GM12878 (cell line): ENCODE measurements around the gene CCDC3. TPM values are rescaled to one million over a fixed set of nuclear protein-coding genes. Genes with fewer than 3 reads are reported as not detected.

Source experiments
- CEBPZ ChIP-seq: fragments of 150-350 bp; IDR thresholded peaks from 2 replicates; pipeline ENCODE4 v1.6.1; 2016; ENCODE audit warnings: low read depth, low read length
- FOXK2 ChIP-seq: fragments of 450-650 bp; IDR thresholded peaks from 2 replicates; pipeline ENCODE4 v1.6.1; 2017; ENCODE audit warnings: mild to moderate bottlenecking, moderate library complexity
- HDAC2 ChIP-seq: fragments of 200-600 bp; sonication (generic); IDR thresholded peaks from 2 replicates; pipeline ENCODE4 v1.6.1; 2017
- HDAC6 ChIP-seq: fragments of 200-600 bp; sonication (generic); IDR thresholded peaks from one replicate; pipeline ENCODE4 v1.8.0; 2017; ENCODE audit warnings: antibody characterized with exemption; ENCODE audit not compliant: unreplicated experiment
- JUND ChIP-seq: IDR thresholded peaks from 2 replicates; pipeline ENCODE4 v1.6.1; 2012; ENCODE audit warnings: low read depth, mild to moderate bottlenecking, low read length, improper control_type of control experiment, moderate library complexity
- NR2C2 ChIP-seq: IDR thresholded peaks from 2 replicates; pipeline ENCODE4 v1.6.1; 2011; ENCODE audit warnings: borderline replicate concordance, low read depth; ENCODE audit not compliant: control insufficient read depth, insufficient read length
- TAF1 ChIP-seq: IDR thresholded peaks from 2 replicates; pipeline ENCODE4 v1.6.1; 2011; ENCODE audit warnings: mild to moderate bottlenecking, low read depth, low read length, borderline replicate concordance
- ZBTB4 ChIP-seq: fragments of 450-650 bp; formaldehyde crosslinking; IDR thresholded peaks from 2 replicates; pipeline ENCODE4 v1.4.0; 2022; ENCODE audit warnings: mild to moderate bottlenecking, moderate library complexity
- polyA plus RNA-seq, 11 experiments: library from polyadenylated mRNA; depleted of rRNA in 4 of 11; unstranded in 6 of 11; stranded (reverse) in 5 of 11; fragments of >200 nt; fragmentation: Nextera tagmentation in 4 of 11; fragmentation: Illumina TruSeq in 1 of 11; extraction: Ambion mirVana in 4 of 11; extraction: Trizol in 1 of 11; gene quantifications; 1 replicate in 1 of 11; 2 replicates in 10 of 11; pipeline versions ENCODE4 v1.2.1 to v1.2.3, GENCODE V29; 2011 to 2016; ENCODE audit warnings: inconsistent platforms in 2 of 11, missing spikeins in 2 of 11, low read depth in 1 of 11
- total RNA-seq, 4 experiments: library from RNA; depleted of rRNA in 3 of 4; stranded (reverse); fragments of >200 nt in 3 of 4; fragmentation: Illumina TruSeq in 1 of 4; extraction: Trizol in 1 of 4; gene quantifications; 2 replicates each; pipeline versions ENCODE4 v1.2.1 to v1.2.3, GENCODE V29; 2013 to 2021

CCDC3 gene
- total and polyA plus RNA-seq, 10 of the 15 experiments (the other 5 are each of a cell fraction or from before 2014, with no cell fraction given): 0.08 TPM; not detected in 9

- TF ChIP-seq CEBPZ (no peak), TAF1 (no peak), ZBTB4 (CRISPR knock-in tag) (no peak), HDAC6 (no peak), JUND (no peak), HDAC2 (no peak), FOXK2 (no peak), NR2C2 (no peak)
These were observed 42.9 kb downstream of the CCDC3 start (continued) for GRCh38 chr10:12958546-12959110.
